Spinal cord (tissue), 10 donors: ENCODE measurements around the gene SEZ6L. TPM values are rescaled to one million over a fixed set of nuclear protein-coding genes. Genes with fewer than 3 reads are reported as not detected.
A peak's percentile ranks its signal among the peaks of the same experiment; 100 is the strongest.

ENCODE experiments used
- DNase-seq, 6 donors: peaks; one replicate each; pipeline versions ENCODE4 v3.0.0 to v3.0.0-alpha.2; 2013 to 2015; ENCODE audit warnings: low spot score in 6 of 6, low read depth in 4 of 6
- H3K27ac ChIP-seq: one replicate; pipeline ENCODE4 v1.5.1; 2013; ENCODE audit warnings: low read depth, low read length, control low read depth
- H3K27me3 ChIP-seq: one replicate; pipeline ENCODE4 v1.6.1; 2013; ENCODE audit warnings: low read length; ENCODE audit not compliant: control insufficient read depth, insufficient read depth
- H3K36me3 ChIP-seq: one replicate; pipeline ENCODE4 v1.6.1; 2013; ENCODE audit warnings: low read length; ENCODE audit not compliant: control insufficient read depth, insufficient read depth
- H3K4me1 ChIP-seq: one replicate; pipeline ENCODE4 v1.6.1; 2013; ENCODE audit warnings: low read length; ENCODE audit not compliant: control insufficient read depth, insufficient read depth
- H3K4me3 ChIP-seq: one replicate; pipeline ENCODE4 v1.5.1; 2013; ENCODE audit warnings: low read depth, low read length, control low read depth
- H3K9me3 ChIP-seq: one replicate; pipeline ENCODE4 v1.6.1; 2013; ENCODE audit warnings: low read length; ENCODE audit not compliant: control insufficient read depth, insufficient read depth
- WGBS: methylation state at CpG from one replicate; pipeline ENCODE4 v1.1.5; 2013; ENCODE audit warnings: missing lambda C conversion rate; ENCODE audit not compliant: insufficient coverage; 5-methylcytosine and 5-hydroxymethylcytosine counted together
- polyA plus RNA-seq, 2 donors: library from polyadenylated mRNA; unstranded; fragments of 120-200 nt; gene quantifications; one replicate each; pipeline ENCODE4 v1.2.1, GENCODE V29; 2013; ENCODE audit not compliant: insufficient read length in 2 of 2
- total RNA-seq, 2 donors: library from RNA; depleted of rRNA in 1 of 2; stranded (reverse); fragments of 120-200 nt in 1 of 2; fragments of >200 nt in 1 of 2; gene quantifications; one replicate each; pipeline versions ENCODE4 v1.2.3 to v1.2.4, GENCODE V29; 2013 to 2014
- donor health status: healthy.

The SEZ6L gene
- total and polyA plus RNA-seq, 4 donors, result 31.6 to 115 (median 87.4) TPM

DNA sequence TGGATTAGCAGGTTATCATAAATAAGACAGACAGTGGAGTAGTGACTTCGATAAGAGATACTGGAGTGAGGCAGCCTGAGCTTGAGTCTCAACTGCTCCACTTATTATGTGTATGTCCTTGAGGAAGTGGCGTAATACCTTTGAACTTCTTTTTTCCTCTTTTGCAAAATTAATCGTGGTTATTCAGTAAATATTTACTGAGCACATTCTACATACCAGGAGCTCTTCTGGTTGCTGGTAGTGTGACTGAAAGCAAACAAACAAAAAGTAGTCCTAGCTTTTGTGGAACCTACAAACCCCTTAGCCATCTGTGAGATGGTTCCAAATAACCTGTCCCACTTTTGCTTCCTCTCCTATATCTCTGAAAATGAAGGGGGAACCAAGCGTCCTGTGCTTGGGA is 134.2 kb downstream of the SEZ6L start:
- Histone ChIP-seq H3K9me3 (no peaks in the 10 kb centered on the region), H3K4me1 (peaks cover 3% of the 10 kb centered on the region), H3K4me3 (no peak overlapping the region), H3K27ac (no peak overlapping the region), H3K36me3 (peaks cover 14% of the 10 kb centered on the region), H3K27me3 (no peaks in the 10 kb centered on the region)
- no peak for DNase-seq
- no CpG with 5 or more reads among the region's 4 CpGs for WGBS

GRCh38 chr22:26304730-26305129 is 135.5 kb downstream of the SEZ6L start:
- no peak for DNase-seq
- no peak overlapping the region for H3K27ac ChIP-seq
- peaks cover 3% of the 10 kb centered on the region for H3K4me1 ChIP-seq
- no peak overlapping the region for H3K4me3 ChIP-seq
- peaks cover 6% of the 10 kb centered on the region for H3K36me3 ChIP-seq
- no peaks in the 10 kb centered on the region for H3K9me3 ChIP-seq
- no CpG with 5 or more reads among the region's 3 CpGs for WGBS
- H3K27me3 ChIP-seq, result no peaks in the 10 kb centered on the region

GRCh38 chr22:26308467-26308866 is 139.2 kb downstream of the SEZ6L start:
- peaks cover 35% of the 10 kb centered on the region for H3K36me3 ChIP-seq
- H3K27ac ChIP-seq, result no peak overlapping the region
- no CpG with 5 or more reads among the region's 3 CpGs for WGBS
- no peaks in the 10 kb centered on the region for H3K27me3 ChIP-seq
- H3K9me3 ChIP-seq, result no peaks in the 10 kb centered on the region
- no peak for DNase-seq
- H3K4me3 ChIP-seq, result no peak overlapping the region
- no peaks in the 10 kb centered on the region for H3K4me1 ChIP-seq

DNA sequence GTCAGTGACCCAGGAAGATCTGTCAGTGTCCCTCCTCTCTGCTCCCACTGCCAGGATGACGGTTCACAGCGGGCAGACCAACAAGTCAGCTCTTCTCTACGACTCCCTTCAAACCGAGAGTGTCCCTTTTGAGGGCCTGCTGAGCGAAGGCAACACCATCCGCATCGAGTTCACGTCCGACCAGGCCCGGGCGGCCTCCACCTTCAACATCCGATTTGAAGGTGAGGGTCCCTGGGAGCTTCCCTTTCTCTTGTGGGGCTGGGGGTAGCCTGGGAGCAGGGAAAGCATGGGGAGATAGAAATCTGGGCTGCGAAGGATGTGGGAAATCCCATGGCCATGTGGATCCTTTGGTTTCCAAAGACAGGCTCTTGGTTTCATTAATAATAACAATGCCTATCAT is 141.4 kb downstream of the SEZ6L start:
- DNase-seq, result no peak
- Histone ChIP-seq H3K27me3 (no peaks in the 10 kb centered on the region), H3K27ac (no peak overlapping the region), H3K4me1 (no peaks in the 10 kb centered on the region), H3K9me3 (no peaks in the 10 kb centered on the region), H3K36me3 (peaks cover 55% of the 10 kb centered on the region), H3K4me3 (no peak overlapping the region)
- WGBS, result 90% methylated on average over 11 of the region's 13 CpGs

- 64% methylated on average over 3 of the region's 7 CpGs for WGBS
- H3K27me3 ChIP-seq, result no peaks in the 10 kb centered on the region
Measured at GRCh38 chr22:26313291-26313690, 144.0 kb downstream of the SEZ6L start.

GRCh38 chr22:26314171-26314570 is 144.9 kb downstream of the SEZ6L start:
- Histone ChIP-seq H3K27ac (no peak overlapping the region), H3K36me3 (peaks cover 55% of the 10 kb centered on the region), H3K9me3 (no peaks in the 10 kb centered on the region), H3K4me1 (no peaks in the 10 kb centered on the region), H3K27me3 (no peaks in the 10 kb centered on the region), H3K4me3 (no peak overlapping the region)
- 100% methylated on average over 1 of the region's 2 CpGs for WGBS
- no peak for DNase-seq

More at GRCh38 chr22:26313291-26313690, 144.0 kb downstream of the SEZ6L start:
- DNase-seq, result no peak
- peaks cover 55% of the 10 kb centered on the region for H3K36me3 ChIP-seq
- no peak overlapping the region for H3K4me3 ChIP-seq
- no peak overlapping the region for H3K27ac ChIP-seq
- no peaks in the 10 kb centered on the region for H3K9me3 ChIP-seq
- no peaks in the 10 kb centered on the region for H3K4me1 ChIP-seq

- WGBS, result 58% methylated on average over 6 of the region's 6 CpGs
- Histone ChIP-seq H3K4me3 (no peak overlapping the region), H3K27ac (no peak overlapping the region), H3K4me1 (no peaks in the 10 kb centered on the region), H3K27me3 (no peaks in the 10 kb centered on the region), H3K9me3 (no peaks in the 10 kb centered on the region), H3K36me3 (peaks cover 55% of the 10 kb centered on the region)
- DNase-seq, result no peak
Measured at GRCh38 chr22:26314656-26315055, 145.4 kb downstream of the SEZ6L start.

DNA sequence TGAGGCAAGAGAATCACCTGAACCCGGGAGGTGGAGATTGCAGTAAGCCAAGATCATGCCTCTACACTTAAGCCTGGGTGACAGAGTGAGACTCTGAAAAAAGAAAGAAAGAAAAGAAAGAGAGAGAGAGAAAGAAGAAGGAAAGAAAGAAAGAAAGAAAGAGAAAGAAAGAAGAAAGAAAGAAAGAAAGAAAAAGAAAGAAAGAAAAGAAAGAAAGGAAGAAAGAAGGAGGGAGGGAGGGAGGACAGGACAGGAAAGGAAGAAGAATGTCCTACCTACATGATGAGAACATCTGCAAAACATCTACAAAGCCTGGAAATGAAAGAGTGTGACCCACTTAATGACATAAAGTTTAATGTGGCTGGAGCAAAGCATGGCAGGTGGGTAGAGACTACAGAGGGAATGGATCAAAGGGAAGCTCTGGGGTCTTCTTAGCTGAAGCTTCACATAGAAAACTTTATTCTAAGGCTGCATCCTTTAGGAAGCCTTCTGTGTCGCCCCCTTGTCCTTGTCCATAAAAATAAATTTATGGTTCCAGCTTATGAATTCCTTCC is 147.5 kb downstream of the SEZ6L start:
- peaks cover 7% of the 10 kb centered on the region for H3K4me1 ChIP-seq
- DNase-seq, result no peak
- H3K36me3 ChIP-seq, result peaks cover 40% of the 10 kb centered on the region
- H3K9me3 ChIP-seq, result no peaks in the 10 kb centered on the region
- no peak overlapping the region for H3K27ac ChIP-seq
- H3K27me3 ChIP-seq, result no peaks in the 10 kb centered on the region
- H3K4me3 ChIP-seq, result no peak overlapping the region
- WGBS, result 92% methylated on average over 2 of the region's 2 CpGs

DNA sequence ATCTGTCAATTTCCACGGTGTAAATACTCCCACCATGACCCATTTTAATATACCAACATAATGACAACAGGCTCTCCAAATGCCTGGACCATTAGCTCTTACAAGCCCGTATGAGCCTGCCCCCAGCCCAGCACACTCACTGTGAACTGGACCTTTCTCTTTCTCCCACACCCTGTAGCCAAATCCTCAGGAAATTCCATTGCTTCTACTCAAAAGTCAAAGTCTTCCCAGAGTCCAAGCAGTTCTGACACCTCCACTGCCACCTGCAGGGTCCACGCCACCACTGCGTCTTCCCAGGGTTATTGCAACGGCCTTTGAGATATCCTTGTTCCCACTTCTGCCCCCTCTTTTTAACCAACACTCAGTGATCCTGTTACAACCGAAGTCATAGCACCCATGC is 149.7 kb downstream of the SEZ6L start:
- 71% methylated on average over 6 of the region's 6 CpGs for WGBS
- Histone ChIP-seq H3K4me1 (peaks cover 7% of the 10 kb centered on the region), H3K9me3 (no peaks in the 10 kb centered on the region), H3K4me3 (no peak overlapping the region), H3K27ac (no peak overlapping the region), H3K27me3 (no peaks in the 10 kb centered on the region), H3K36me3 (peaks cover 24% of the 10 kb centered on the region)
- DNase-seq, result no peak

DNA sequence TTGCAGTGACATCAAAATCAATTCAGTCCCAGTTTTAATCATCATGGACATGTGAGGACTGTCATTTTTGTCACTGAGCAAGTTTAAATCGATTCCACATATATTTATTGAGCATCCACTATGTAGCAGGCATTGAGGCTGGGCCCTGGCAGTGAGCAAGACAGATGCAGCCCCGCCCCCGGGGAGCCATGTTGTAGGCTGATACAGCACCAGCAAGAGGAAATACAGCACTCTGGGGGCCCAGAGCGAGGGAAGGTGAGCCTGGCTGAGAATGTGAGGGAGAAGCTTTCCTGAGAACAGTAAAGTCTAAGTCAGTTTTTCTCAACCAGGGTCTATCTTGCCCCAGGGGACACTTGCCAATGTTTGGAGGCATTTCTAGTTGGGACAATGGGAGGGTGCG is 151.2 kb downstream of the SEZ6L start:
- Histone ChIP-seq H3K9me3 (no peaks in the 10 kb centered on the region), H3K4me3 (no peak overlapping the region), H3K36me3 (peaks cover 11% of the 10 kb centered on the region), H3K27ac (no peak overlapping the region), H3K27me3 (no peaks in the 10 kb centered on the region), H3K4me1 (peaks cover 7% of the 10 kb centered on the region)
- peak in 1 of 6 donors; percentile 60 for DNase-seq
- WGBS, result 71% methylated on average over 2 of the region's 5 CpGs
